GM12872 (cell line): ENCODE measurements around the gene ZBTB38.

Experiments
- CTCF ChIP-seq: IDR thresholded peaks from 3 replicates; pipeline ENCODE4 v1.5.1; 2011; ENCODE audit warnings: low read depth, mild to moderate bottlenecking, low read length, moderate library complexity; ENCODE audit not compliant: insufficient read depth

Gene ZBTB38

GRCh38 chr3:141413801-141414689 is 45.7 kb downstream of the ZBTB38 start:
- TF ChIP-seq CTCF = no peak

- TF ChIP-seq CTCF = no peak
Observed at GRCh38 chr3:141414800-141415462, 46.6 kb downstream of the ZBTB38 start.

- no peak for TF ChIP-seq CTCF
Observed at GRCh38 chr3:141415953-141416352, 47.6 kb downstream of the ZBTB38 start.
